ENCODE results near the gene HYDIN. TPM values are rescaled to one million over a fixed set of nuclear protein-coding genes. Genes with fewer than 3 reads are reported as not detected.

The HYDIN gene
- 0.14 TPM for polyA plus RNA-seq (2012; ENCODE audit: low read depth, missing spikeins)

GRCh38 chr16:71230122-71230845, at the start of gene HYDIN:
TSS of gene HYDIN (minus strand) at chr16:71230722. CDS start at chr16:71186895, 43,827 bp downstream.
- no peak for DNase-seq (ENCODE audit: insufficient read length, low spot score)
- TF ChIP-seq SPI1 (IDR thresholded peaks at IDR 0.05; ENCODE audit: low read depth, low read length) (no peak), TAF1 (IDR thresholded peaks at IDR 0.05; ENCODE audit: low read depth, low read length) (no peak), PAX5 (IDR thresholded peaks at IDR 0.05; ENCODE audit: insufficient read depth, low read length, severe bottlenecking) (no peak), POU2F2 (IDR thresholded peaks at IDR 0.05; ENCODE audit: low read depth, low read length) (no peak)
- FAIRE-seq = no peak

- DNase-seq (ENCODE audit: insufficient read length, low spot score) = no peak
- no peak for FAIRE-seq
- TF ChIP-seq SPI1 (IDR thresholded peaks at IDR 0.05; ENCODE audit: low read depth, low read length) = no peak
- TF ChIP-seq POLR2A (IDR thresholded peaks at IDR 0.05; ENCODE audit: low read depth, low read length) = no peak
- no peak for TF ChIP-seq PAX5 (IDR thresholded peaks at IDR 0.05; ENCODE audit: insufficient read depth, low read length, severe bottlenecking)
- no peak for TF ChIP-seq TAF1 (IDR thresholded peaks at IDR 0.05; ENCODE audit: low read depth, low read length)
- TF ChIP-seq POLR2AphosphoS5 (IDR thresholded peaks at IDR 0.05; ENCODE audit: low read depth, low read length) = no peak
- no peak for TF ChIP-seq POU2F2 (IDR thresholded peaks at IDR 0.05; ENCODE audit: low read depth, low read length)
These were observed 46.2 kb upstream of the HYDIN start for GRCh38 chr16:71276589-71277334.

GRCh38 chr16:71273384-71273783, 42.9 kb upstream of the HYDIN start:
- TF ChIP-seq PAX5 (IDR thresholded peaks at IDR 0.05; ENCODE audit: insufficient read depth, low read length, severe bottlenecking) (no peak), POLR2AphosphoS5 (IDR thresholded peaks at IDR 0.05; ENCODE audit: low read depth, low read length) (no peak), POLR2A (IDR thresholded peaks at IDR 0.05; ENCODE audit: low read depth, low read length) (no peak), POU2F2 (IDR thresholded peaks at IDR 0.05; ENCODE audit: low read depth, low read length) (no peak), TAF1 (IDR thresholded peaks at IDR 0.05; ENCODE audit: low read depth, low read length) (no peak), SPI1 (IDR thresholded peaks at IDR 0.05; ENCODE audit: low read depth, low read length) (no peak)
- DNase-seq (ENCODE audit: insufficient read length, low spot score) (no peak), FAIRE-seq (no peak)

GRCh38 chr16:71264299-71264698, 33.8 kb upstream of the HYDIN start:
- TF ChIP-seq POLR2A (IDR thresholded peaks at IDR 0.05; ENCODE audit: low read depth, low read length) (no peak), TAF1 (IDR thresholded peaks at IDR 0.05; ENCODE audit: low read depth, low read length) (no peak), POU2F2 (IDR thresholded peaks at IDR 0.05; ENCODE audit: low read depth, low read length) (no peak), SPI1 (IDR thresholded peaks at IDR 0.05; ENCODE audit: low read depth, low read length) (no peak), PAX5 (IDR thresholded peaks at IDR 0.05; ENCODE audit: insufficient read depth, low read length, severe bottlenecking) (no peak), POLR2AphosphoS5 (IDR thresholded peaks at IDR 0.05; ENCODE audit: low read depth, low read length) (no peak)
- no peak for DNase-seq (ENCODE audit: insufficient read length, low spot score)
- no peak for FAIRE-seq

- DNase-seq (ENCODE audit: insufficient read length, low spot score) (no peak), FAIRE-seq (no peak)
- no peak for TF ChIP-seq TAF1 (IDR thresholded peaks at IDR 0.05; ENCODE audit: low read depth, low read length)
These were observed 33.1 kb upstream of the HYDIN start for GRCh38 chr16:71263582-71263981.

- TF ChIP-seq TAF1 (IDR thresholded peaks at IDR 0.05; ENCODE audit: low read depth, low read length) (no peak), POU2F2 (IDR thresholded peaks at IDR 0.05; ENCODE audit: low read depth, low read length) (no peak), POLR2A (IDR thresholded peaks at IDR 0.05; ENCODE audit: low read depth, low read length) (no peak), PAX5 (IDR thresholded peaks at IDR 0.05; ENCODE audit: insufficient read depth, low read length, severe bottlenecking) (no peak), POLR2AphosphoS5 (IDR thresholded peaks at IDR 0.05; ENCODE audit: low read depth, low read length) (no peak), SPI1 (IDR thresholded peaks at IDR 0.05; ENCODE audit: low read depth, low read length) (no peak)
- FAIRE-seq (no peak), DNase-seq (ENCODE audit: insufficient read length, low spot score) (no peak)
These were observed 31.9 kb upstream of the HYDIN start for GRCh38 chr16:71262391-71262790.

GRCh38 chr16:71260995-71261394, 30.5 kb upstream of the HYDIN start:
- DNase-seq (ENCODE audit: insufficient read length, low spot score) (no peak), FAIRE-seq (no peak)
- TF ChIP-seq PAX5 (IDR thresholded peaks at IDR 0.05; ENCODE audit: insufficient read depth, low read length, severe bottlenecking) (no peak), POLR2AphosphoS5 (IDR thresholded peaks at IDR 0.05; ENCODE audit: low read depth, low read length) (no peak), POLR2A (IDR thresholded peaks at IDR 0.05; ENCODE audit: low read depth, low read length) (no peak), SPI1 (IDR thresholded peaks at IDR 0.05; ENCODE audit: low read depth, low read length) (no peak), TAF1 (IDR thresholded peaks at IDR 0.05; ENCODE audit: low read depth, low read length) (no peak), POU2F2 (IDR thresholded peaks at IDR 0.05; ENCODE audit: low read depth, low read length) (no peak)

GRCh38 chr16:71259086-71259485, 28.6 kb upstream of the HYDIN start:
- DNase-seq (ENCODE audit: insufficient read length, low spot score) (no peak), FAIRE-seq (no peak)
- no peak for TF ChIP-seq TAF1 (IDR thresholded peaks at IDR 0.05; ENCODE audit: low read depth, low read length)
- no peak for TF ChIP-seq SPI1 (IDR thresholded peaks at IDR 0.05; ENCODE audit: low read depth, low read length)
- TF ChIP-seq POLR2AphosphoS5 (IDR thresholded peaks at IDR 0.05; ENCODE audit: low read depth, low read length) = no peak
- no peak for TF ChIP-seq POU2F2 (IDR thresholded peaks at IDR 0.05; ENCODE audit: low read depth, low read length)
- TF ChIP-seq POLR2A (IDR thresholded peaks at IDR 0.05; ENCODE audit: low read depth, low read length) = no peak
- TF ChIP-seq PAX5 (IDR thresholded peaks at IDR 0.05; ENCODE audit: insufficient read depth, low read length, severe bottlenecking) = no peak

- DNase-seq (ENCODE audit: insufficient read length, low spot score) (no peak), FAIRE-seq (no peak)
- no peak for TF ChIP-seq SPI1 (IDR thresholded peaks at IDR 0.05; ENCODE audit: low read depth, low read length)
- TF ChIP-seq TAF1 (IDR thresholded peaks at IDR 0.05; ENCODE audit: low read depth, low read length) = no peak
- TF ChIP-seq POU2F2 (IDR thresholded peaks at IDR 0.05; ENCODE audit: low read depth, low read length) = no peak
- TF ChIP-seq POLR2AphosphoS5 (IDR thresholded peaks at IDR 0.05; ENCODE audit: low read depth, low read length) = no peak
- TF ChIP-seq POLR2A (IDR thresholded peaks at IDR 0.05; ENCODE audit: low read depth, low read length) = no peak
- TF ChIP-seq PAX5 (IDR thresholded peaks at IDR 0.05; ENCODE audit: insufficient read depth, low read length, severe bottlenecking) = no peak
These were observed 27.9 kb upstream of the HYDIN start for GRCh38 chr16:71258372-71258771.

Data from GM12891 (cell line).